GM23248 (cell line): ENCODE data around the gene CARMIL1. TPM values are rescaled to one million over a fixed set of nuclear protein-coding genes. Genes with fewer than 3 reads are reported as not detected.

ENCODE experiments used
- DNase-seq: peaks from one replicate; pipeline ENCODE4 v3.0.0-alpha.2; 2015
- H2AFZ ChIP-seq: fragments of 200-600 bp; sonication (generic); 2 replicates; pipeline ENCODE4 v1.6.1; 2016; ENCODE audit warnings: antibody characterized with exemption
- H3F3A ChIP-seq: fragments of 200-600 bp; sonication (generic); 2 replicates; pipeline ENCODE4 v1.6.1; 2016; ENCODE audit warnings: mild to moderate bottlenecking, antibody characterized with exemption, mixed run types; ENCODE audit not compliant: insufficient read depth
- H3K27ac ChIP-seq: fragments of 200-600 bp; sonication (generic); 2 replicates; pipeline ENCODE4 v1.5.1; 2016; ENCODE audit warnings: mild to moderate bottlenecking
- H3K27me3 ChIP-seq: fragments of 200-600 bp; sonication (generic); replicated peaks from 2 replicates; pipeline ENCODE4 v1.6.1; 2016; ENCODE audit warnings: mild to moderate bottlenecking; ENCODE audit not compliant: insufficient read depth
- H3K36me3 ChIP-seq: fragments of 200-600 bp; sonication (generic); 2 replicates; pipeline ENCODE4 v1.6.1; 2016; ENCODE audit warnings: low read depth, mild to moderate bottlenecking
- H3K4me1 ChIP-seq: fragments of 200-600 bp; sonication (generic); 2 replicates; pipeline ENCODE4 v1.6.1; 2016; ENCODE audit warnings: mild to moderate bottlenecking; ENCODE audit not compliant: insufficient read depth
- H3K4me2 ChIP-seq: fragments of 200-600 bp; sonication (generic); one replicate; pipeline ENCODE4 v1.6.1; 2016; ENCODE audit warnings: mild to moderate bottlenecking; ENCODE audit not compliant: unreplicated experiment
- H3K4me3 ChIP-seq: fragments of 200-600 bp; sonication (generic); 2 replicates; pipeline ENCODE4 v1.5.1; 2016; ENCODE audit warnings: mild to moderate bottlenecking
- H3K79me2 ChIP-seq: fragments of 200-600 bp; sonication (generic); 2 replicates; pipeline ENCODE4 v1.6.1; 2016; ENCODE audit warnings: mild to moderate bottlenecking; ENCODE audit not compliant: insufficient read depth
- H3K9ac ChIP-seq: fragments of 200-600 bp; sonication (generic); 2 replicates; pipeline ENCODE4 v1.6.1; 2016; ENCODE audit warnings: mild to moderate bottlenecking
- H3K9me2 ChIP-seq: fragments of 200-600 bp; sonication (generic); 2 replicates; pipeline ENCODE4 v1.6.1; 2016; ENCODE audit warnings: mixed run types, mild to moderate bottlenecking, moderate library complexity; ENCODE audit not compliant: insufficient read depth
- H3K9me3 ChIP-seq: fragments of 200-600 bp; sonication (generic); one replicate; pipeline ENCODE4 v1.6.1; 2017; ENCODE audit warnings: low read depth
- H4K20me1 ChIP-seq: fragments of 200-600 bp; sonication (generic); 2 replicates; pipeline ENCODE4 v1.6.0; 2016; ENCODE audit not compliant: insufficient read depth
- EZH2 ChIP-seq: fragments of 200-600 bp; sonication (generic); IDR thresholded peaks from 2 replicates; pipeline ENCODE4 v1.6.1; 2018; ENCODE audit warnings: antibody characterized with exemption, mild to moderate bottlenecking; ENCODE audit not compliant: insufficient read depth, poor library complexity, severe bottlenecking
- EZH2phosphoT487 ChIP-seq: fragments of 200-600 bp; sonication (generic); IDR thresholded peaks from 2 replicates; pipeline ENCODE4 v1.6.1; 2018; ENCODE audit warnings: antibody characterized with exemption, moderate library complexity, mild to moderate bottlenecking, low read depth; ENCODE audit not compliant: insufficient read depth
- WGBS, 2 experiments: methylation state at CpG; one replicate each; pipeline ENCODE4 v1.1.6; 2015 to 2017; ENCODE audit warnings: low lambda C conversion rate in 2 of 2, low coverage in 1 of 2; ENCODE audit errors: missing lambda C conversion rate in 2 of 2; 5-methylcytosine and 5-hydroxymethylcytosine counted together
- in situ Hi-C: fragments of 300-500 bp; cut with MboI; formaldehyde crosslinking; loops from 2 replicates; pipeline ENCODE4 v1.15.0; 2020
- polyA plus RNA-seq: library from polyadenylated mRNA; unstranded; fragments of >200 nt; fragmentation: Nextera tagmentation; extraction: Ambion mirVana; gene quantifications from 2 replicates; pipeline ENCODE4 v1.2.1, GENCODE V29; 2016
- total RNA-seq: library from RNA; depleted of rRNA; stranded (reverse); fragments of >200 nt; shearing (Covaris generic); gene quantifications from 2 replicates; pipeline ENCODE4 v1.2.3, GENCODE V29; 2014

The CARMIL1 gene
- total and polyA plus RNA-seq, 2 experiments from 2014 or later = 10.9 to 11.0 TPM

- H3K9ac ChIP-seq = no peak overlapping the region
- no peak for DNase-seq
- no peak overlapping the region for H3K4me3 ChIP-seq
- in situ Hi-C loops = no loop called here
- H3K27me3 ChIP-seq = no peaks in the 10 kb centered on the region
- no peak overlapping the region for H3K27ac ChIP-seq
- H3F3A ChIP-seq = peaks cover 35% of the 10 kb centered on the region
- no peaks in the 10 kb centered on the region for H3K36me3 ChIP-seq
- peaks cover 27% of the 10 kb centered on the region for H3K4me1 ChIP-seq
- H4K20me1 ChIP-seq = no peaks in the 10 kb centered on the region
- H3K9me3 ChIP-seq = no peaks in the 10 kb centered on the region
- no peak overlapping the region for H2AFZ ChIP-seq
- H3K4me2 ChIP-seq = no peak overlapping the region
- TF ChIP-seq EZH2 (no peak), EZH2phosphoT487 (no peak)
- 71 to 72% methylated on average over 6 of the region's 6 CpGs for WGBS, 2 experiments
- no peaks in the 10 kb centered on the region; the same call in 1 of the 2 replicates for H3K9me2 ChIP-seq
- no peaks in the 10 kb centered on the region for H3K79me2 ChIP-seq
Measured at GRCh38 chr6:25506020-25506419, 226.8 kb downstream of the CARMIL1 start.

- Histone ChIP-seq H2AFZ (no peak overlapping the region), H3K4me1 (peaks cover 39% of the 10 kb centered on the region), H3K4me2 (no peak overlapping the region), H3K9ac (no peak overlapping the region), H3K36me3 (no peaks in the 10 kb centered on the region), H4K20me1 (no peaks in the 10 kb centered on the region), H3K9me3 (no peaks in the 10 kb centered on the region), H3K9me2 (no peaks in the 10 kb centered on the region), H3K79me2 (no peaks in the 10 kb centered on the region), H3K4me3 (no peak overlapping the region), H3K27me3 (no peaks in the 10 kb centered on the region), H3K27ac (no peak overlapping the region), H3F3A (peaks cover 48% of the 10 kb centered on the region)
- 59 to 60% methylated on average over 3 of the region's 3 CpGs for WGBS, 2 experiments
- DNase-seq = no peak
- in situ Hi-C loops = no loop called here
- TF ChIP-seq EZH2phosphoT487 = no peak
- no peak for TF ChIP-seq EZH2
Measured at GRCh38 chr6:25508051-25508450, 228.9 kb downstream of the CARMIL1 start.

GRCh38 chr6:25511376-25511775 is 232.2 kb downstream of the CARMIL1 start:
- H3K9me3 ChIP-seq = no peaks in the 10 kb centered on the region
- H3K4me2 ChIP-seq = peak overlapping the region; percentile 44
- peak overlapping the region; percentile 41; the same call in 1 of the 2 replicates for H3K9ac ChIP-seq
- peak; percentile 81 for DNase-seq
- in situ Hi-C loops = no loop called here
- peaks cover 31% of the 10 kb centered on the region for H3F3A ChIP-seq
- H3K27ac ChIP-seq = peak overlapping the region; percentile 69
- peak overlapping the region; percentile 51; the same call in 1 of the 2 replicates for H2AFZ ChIP-seq
- no peaks in the 10 kb centered on the region for H4K20me1 ChIP-seq
- H3K27me3 ChIP-seq = no peaks in the 10 kb centered on the region
- TF ChIP-seq EZH2phosphoT487 = no peak
- TF ChIP-seq EZH2 = no peak
- H3K4me1 ChIP-seq = peaks cover 25% of the 10 kb centered on the region
- H3K79me2 ChIP-seq = no peaks in the 10 kb centered on the region
- WGBS, 2 experiments = 1 to 13% methylated on average over 2 of the region's 2 CpGs
- H3K4me3 ChIP-seq = no peak overlapping the region
- H3K9me2 ChIP-seq = no peaks in the 10 kb centered on the region
- H3K36me3 ChIP-seq = no peaks in the 10 kb centered on the region

GRCh38 chr6:25512560-25512959 is 233.4 kb downstream of the CARMIL1 start:
- no peaks in the 10 kb centered on the region for H3K9me3 ChIP-seq
- no peaks in the 10 kb centered on the region for H3K36me3 ChIP-seq
- in situ Hi-C loops = no loop called here
- H3K27ac ChIP-seq = no peak overlapping the region
- H3K9ac ChIP-seq = no peak overlapping the region
- H3F3A ChIP-seq = peaks cover 31% of the 10 kb centered on the region
- TF ChIP-seq EZH2phosphoT487 (no peak), EZH2 (no peak)
- no peaks in the 10 kb centered on the region for H4K20me1 ChIP-seq
- H3K27me3 ChIP-seq = no peaks in the 10 kb centered on the region
- no peaks in the 10 kb centered on the region for H3K79me2 ChIP-seq
- no peak for DNase-seq
- H3K4me3 ChIP-seq = no peak overlapping the region
- H3K9me2 ChIP-seq = no peaks in the 10 kb centered on the region
- H3K4me2 ChIP-seq = no peak overlapping the region
- peaks cover 25% of the 10 kb centered on the region for H3K4me1 ChIP-seq
- no peak overlapping the region for H2AFZ ChIP-seq

GRCh38 chr6:25519856-25520255 is 240.7 kb downstream of the CARMIL1 start:
- DNase-seq = peak; percentile 18
- no peak overlapping the region for H2AFZ ChIP-seq
- H3K27me3 ChIP-seq = no peaks in the 10 kb centered on the region
- H3K4me2 ChIP-seq = no peak overlapping the region
- H4K20me1 ChIP-seq = no peaks in the 10 kb centered on the region
- peaks cover 10% of the 10 kb centered on the region for H3K4me1 ChIP-seq
- no peak overlapping the region for H3K4me3 ChIP-seq
- H3K27ac ChIP-seq = no peak overlapping the region
- no peaks in the 10 kb centered on the region for H3K9me2 ChIP-seq
- H3K79me2 ChIP-seq = no peaks in the 10 kb centered on the region
- TF ChIP-seq EZH2 (no peak), EZH2phosphoT487 (no peak)
- no peak overlapping the region for H3K9ac ChIP-seq
- in situ Hi-C loops = no loop called here
- no peaks in the 10 kb centered on the region for H3F3A ChIP-seq
- no peaks in the 10 kb centered on the region for H3K36me3 ChIP-seq
- H3K9me3 ChIP-seq = no peaks in the 10 kb centered on the region
